ENCODE measurements around the gene SERPINH1. TPM values are rescaled to one million over a fixed set of nuclear protein-coding genes. Genes with fewer than 3 reads are reported as not detected.

Gene SERPINH1
- total and polyA plus RNA-seq, 2 donors (not counting 1 experiment from before 2014, with no cell fraction given) = 3.0 to 5.7 TPM

- Mint-ChIP-seq H3K4me1 (peaks cover 2% of the 10 kb centered on the region), H3K4me3 (no peak overlapping the region), H3K27me3 (peaks cover 38% of the 10 kb centered on the region), H3K9me3 (ENCODE audit: insufficient read depth) (no peaks in the 10 kb centered on the region), H3K27ac (no peak overlapping the region)
- H4K20me1 ChIP-seq (ENCODE audit: control insufficient read depth, insufficient read depth, low read length, poor library complexity, severe bottlenecking) = no peaks in the 10 kb centered on the region
- ChIA-PET POLR2A (no interaction called here), CTCF (interaction anchor here (1.1 kb wide), 1 partner anchor 104 kb away, joined by 3 read pairs; no protein-coding TSS in a partner anchor)
- no peaks in the 10 kb centered on the region for H3K79me2 ChIP-seq (ENCODE audit: control insufficient read depth, insufficient read depth, low read length)
- no peak overlapping the region for H3K4me2 ChIP-seq (replicated peaks; ENCODE audit: low read depth, low read length, poor library complexity, severe bottlenecking)
- H3K9ac ChIP-seq (ENCODE audit: low read length) = no peak overlapping the region
- H3K4me1 ChIP-seq (ENCODE audit: control insufficient read depth in 2 of 2, insufficient read depth in 2 of 2, low read length in 2 of 2) = peaks cover 0 to 1% of the 10 kb centered on the region in 2 donors
- intact Hi-C loops (cut with micrococcal nuclease) = no loop called here
- no peaks in the 10 kb centered on the region for H3K9me3 ChIP-seq (ENCODE audit: control extremely low read depth in 1 of 3, control insufficient read depth in 2 of 3, insufficient read depth in 1 of 3, low read length in 2 of 3)
- ATAC-seq (ENCODE audit: low read depth) = no peak
- H2AFZ ChIP-seq (ENCODE audit: insufficient read depth, low read depth, low read length, poor library complexity, severe bottlenecking) = no peak overlapping the region
- no peak for TF ChIP-seq EZH2 (IDR thresholded peaks at IDR 0.05; ENCODE audit: borderline replicate concordance, insufficient read depth, low read depth, low read length, poor library complexity, severe bottlenecking)
- TF ChIP-seq, protein P1, sequence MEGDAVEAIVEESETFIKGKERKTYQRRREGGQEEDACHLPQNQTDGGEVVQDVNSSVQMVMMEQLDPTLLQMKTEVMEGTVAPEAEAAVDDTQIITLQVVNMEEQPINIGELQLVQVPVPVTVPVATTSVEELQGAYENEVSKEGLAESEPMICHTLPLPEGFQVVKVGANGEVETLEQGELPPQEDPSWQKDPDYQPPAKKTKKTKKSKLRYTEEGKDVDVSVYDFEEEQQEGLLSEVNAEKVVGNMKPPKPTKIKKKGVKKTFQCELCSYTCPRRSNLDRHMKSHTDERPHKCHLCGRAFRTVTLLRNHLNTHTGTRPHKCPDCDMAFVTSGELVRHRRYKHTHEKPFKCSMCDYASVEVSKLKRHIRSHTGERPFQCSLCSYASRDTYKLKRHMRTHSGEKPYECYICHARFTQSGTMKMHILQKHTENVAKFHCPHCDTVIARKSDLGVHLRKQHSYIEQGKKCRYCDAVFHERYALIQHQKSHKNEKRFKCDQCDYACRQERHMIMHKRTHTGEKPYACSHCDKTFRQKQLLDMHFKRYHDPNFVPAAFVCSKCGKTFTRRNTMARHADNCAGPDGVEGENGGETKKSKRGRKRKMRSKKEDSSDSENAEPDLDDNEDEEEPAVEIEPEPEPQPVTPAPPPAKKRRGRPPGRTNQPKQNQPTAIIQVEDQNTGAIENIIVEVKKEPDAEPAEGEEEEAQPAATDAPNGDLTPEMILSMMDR (IDR thresholded peaks at IDR 0.05) = no peak
- DNase-seq = no peak
- peaks cover 0 to 2% (median 0%) of the 10 kb centered on the region in 4 experiments for H3K27me3 ChIP-seq (replicated peaks in 1 of 4; ENCODE audit: control extremely low read depth in 1 of 4, control insufficient read depth in 3 of 4, insufficient read depth in 4 of 4, low read length in 3 of 4)
- no peak overlapping the region for H3K4me3 ChIP-seq (ENCODE audit: control extremely low read depth in 1 of 5, extremely low read depth in 1 of 5, insufficient read depth in 1 of 5, low read depth in 2 of 5, low read length in 4 of 5)
- no peaks in the 10 kb centered on the region for H3K36me3 ChIP-seq (replicated peaks in 1 of 2; ENCODE audit: control extremely low read depth in 1 of 2, control insufficient read depth in 1 of 2, extremely low read depth in 1 of 2, insufficient read depth in 2 of 2, low read length in 1 of 2)
- no peak overlapping the region for H3K27ac ChIP-seq (ENCODE audit: low read length in 2 of 2)
- 96% methylated on average over 6 of the region's 7 CpGs for WGBS (ENCODE audit: insufficient coverage)
Measured at GRCh38 chr11:75601494-75601893, 39.4 kb downstream of the SERPINH1 start.

GRCh38 chr11:75602951-75603350 lies 40.9 kb downstream of the SERPINH1 start:
- ChIA-PET POLR2A (no interaction called here), CTCF (no interaction called here)
- peaks cover 0 to 2% (median 0%) of the 10 kb centered on the region in 4 experiments for H3K27me3 ChIP-seq (replicated peaks in 1 of 4; ENCODE audit: control extremely low read depth in 1 of 4, control insufficient read depth in 3 of 4, insufficient read depth in 4 of 4, low read length in 3 of 4)
- peaks cover 2% of the 10 kb centered on the region for H3K4me1 Mint-ChIP-seq
- H3K27me3 Mint-ChIP-seq = peaks cover 46% of the 10 kb centered on the region
- no peaks in the 10 kb centered on the region for H3K79me2 ChIP-seq (ENCODE audit: control insufficient read depth, insufficient read depth, low read length)
- no peak for ATAC-seq (ENCODE audit: low read depth)
- H2AFZ ChIP-seq (ENCODE audit: insufficient read depth, low read depth, low read length, poor library complexity, severe bottlenecking) = no peak overlapping the region
- no peaks in the 10 kb centered on the region for H3K9me3 Mint-ChIP-seq (ENCODE audit: insufficient read depth)
- TF ChIP-seq, protein P1 (IDR thresholded peaks at IDR 0.05) = no peak
- no peak for TF ChIP-seq EZH2 (IDR thresholded peaks at IDR 0.05; ENCODE audit: borderline replicate concordance, insufficient read depth, low read depth, low read length, poor library complexity, severe bottlenecking)
- H3K4me3 Mint-ChIP-seq = no peak overlapping the region
- no peak overlapping the region for H3K9ac ChIP-seq (ENCODE audit: low read length)
- H3K4me3 ChIP-seq (ENCODE audit: control extremely low read depth in 1 of 5, extremely low read depth in 1 of 5, insufficient read depth in 1 of 5, low read depth in 2 of 5, low read length in 4 of 5) = no peak overlapping the region
- 78% methylated on average over 7 of the region's 8 CpGs for WGBS (ENCODE audit: insufficient coverage)
- no peaks in the 10 kb centered on the region for H3K9me3 ChIP-seq (ENCODE audit: control extremely low read depth in 1 of 3, control insufficient read depth in 2 of 3, insufficient read depth in 1 of 3, low read length in 2 of 3)
- intact Hi-C loops (cut with micrococcal nuclease) = no loop called here
- H3K27ac ChIP-seq (ENCODE audit: low read length in 2 of 2) = no peak overlapping the region
- no peak overlapping the region for H3K27ac Mint-ChIP-seq
- H3K4me2 ChIP-seq (replicated peaks; ENCODE audit: low read depth, low read length, poor library complexity, severe bottlenecking) = no peak overlapping the region
- no peak for DNase-seq
- no peaks in the 10 kb centered on the region for H4K20me1 ChIP-seq (ENCODE audit: control insufficient read depth, insufficient read depth, low read length, poor library complexity, severe bottlenecking)
- no peaks in the 10 kb centered on the region for H3K4me1 ChIP-seq (ENCODE audit: control insufficient read depth in 2 of 2, insufficient read depth in 2 of 2, low read length in 2 of 2)
- no peaks in the 10 kb centered on the region for H3K36me3 ChIP-seq (replicated peaks in 1 of 2; ENCODE audit: control extremely low read depth in 1 of 2, control insufficient read depth in 1 of 2, extremely low read depth in 1 of 2, insufficient read depth in 2 of 2, low read length in 1 of 2)
